SK-N-SH (cell line): ENCODE measurements around the gene EHD1.

ENCODE experiments used
- TAF1 ChIP-seq: IDR thresholded peaks from 2 replicates; pipeline ENCODE4 v1.6.1; 2012; ENCODE audit warnings: low read depth, mild to moderate bottlenecking, low read length, moderate library complexity, borderline replicate concordance
- TEAD4 ChIP-seq: IDR thresholded peaks from 2 replicates; pipeline ENCODE4 v1.4.0; 2012; ENCODE audit warnings: mild to moderate bottlenecking, borderline replicate concordance; ENCODE audit not compliant: insufficient read depth
- YY1 ChIP-seq: IDR thresholded peaks from 2 replicates; pipeline ENCODE4 v1.4.0; 2012; ENCODE audit warnings: low read depth, mild to moderate bottlenecking
- TF ChIP-seq, protein P1 (sequence below): fragments of 200-600 bp; sonication (generic); IDR thresholded peaks from 2 replicates; pipeline ENCODE4 v1.6.1; 2017; ENCODE audit warnings: antibody characterized with exemption, mild to moderate bottlenecking, moderate library complexity
- TF ChIP-seq, protein P2 (sequence below): IDR thresholded peaks from 2 replicates; pipeline ENCODE4; 2012

DNA sequence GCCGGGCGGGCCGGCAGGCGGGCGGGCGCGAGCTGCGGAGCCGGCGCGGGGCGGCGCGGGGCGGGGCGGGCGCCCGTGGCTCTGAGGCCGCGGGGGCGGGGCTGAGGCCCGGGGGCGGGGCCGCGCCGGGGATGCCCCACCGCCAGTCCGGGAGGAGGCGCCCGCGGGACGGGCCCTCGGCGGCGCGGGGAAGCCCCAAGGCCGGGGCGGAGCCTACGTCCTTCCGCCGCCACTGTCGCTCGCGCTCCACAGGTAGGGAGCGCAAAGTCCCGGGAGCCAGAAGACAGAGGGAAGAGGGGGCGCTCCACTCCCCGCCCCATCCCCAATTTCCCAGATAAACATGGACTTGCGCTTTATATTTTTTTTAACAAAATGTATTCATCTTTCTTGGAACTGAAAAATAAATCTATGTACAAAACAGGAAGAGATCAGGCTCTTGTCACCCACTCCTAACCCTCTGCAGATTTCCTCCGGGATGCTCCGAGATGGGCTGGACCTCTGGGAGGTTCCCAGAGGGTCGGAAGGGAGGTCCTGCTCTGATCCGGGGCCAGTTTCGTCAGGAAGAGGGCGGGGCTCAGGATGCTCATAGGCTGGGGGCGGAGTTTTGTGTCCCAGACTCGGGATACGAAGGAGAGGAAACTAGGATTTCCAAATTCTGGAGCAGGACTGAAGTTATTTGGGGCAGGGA lies 75.1 kb downstream of the EHD1 start, which contains the start of gene MAP4K2:
- TF ChIP-seq, protein P1, sequence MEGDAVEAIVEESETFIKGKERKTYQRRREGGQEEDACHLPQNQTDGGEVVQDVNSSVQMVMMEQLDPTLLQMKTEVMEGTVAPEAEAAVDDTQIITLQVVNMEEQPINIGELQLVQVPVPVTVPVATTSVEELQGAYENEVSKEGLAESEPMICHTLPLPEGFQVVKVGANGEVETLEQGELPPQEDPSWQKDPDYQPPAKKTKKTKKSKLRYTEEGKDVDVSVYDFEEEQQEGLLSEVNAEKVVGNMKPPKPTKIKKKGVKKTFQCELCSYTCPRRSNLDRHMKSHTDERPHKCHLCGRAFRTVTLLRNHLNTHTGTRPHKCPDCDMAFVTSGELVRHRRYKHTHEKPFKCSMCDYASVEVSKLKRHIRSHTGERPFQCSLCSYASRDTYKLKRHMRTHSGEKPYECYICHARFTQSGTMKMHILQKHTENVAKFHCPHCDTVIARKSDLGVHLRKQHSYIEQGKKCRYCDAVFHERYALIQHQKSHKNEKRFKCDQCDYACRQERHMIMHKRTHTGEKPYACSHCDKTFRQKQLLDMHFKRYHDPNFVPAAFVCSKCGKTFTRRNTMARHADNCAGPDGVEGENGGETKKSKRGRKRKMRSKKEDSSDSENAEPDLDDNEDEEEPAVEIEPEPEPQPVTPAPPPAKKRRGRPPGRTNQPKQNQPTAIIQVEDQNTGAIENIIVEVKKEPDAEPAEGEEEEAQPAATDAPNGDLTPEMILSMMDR, result peak; percentile 38
- TF ChIP-seq, protein P2, sequence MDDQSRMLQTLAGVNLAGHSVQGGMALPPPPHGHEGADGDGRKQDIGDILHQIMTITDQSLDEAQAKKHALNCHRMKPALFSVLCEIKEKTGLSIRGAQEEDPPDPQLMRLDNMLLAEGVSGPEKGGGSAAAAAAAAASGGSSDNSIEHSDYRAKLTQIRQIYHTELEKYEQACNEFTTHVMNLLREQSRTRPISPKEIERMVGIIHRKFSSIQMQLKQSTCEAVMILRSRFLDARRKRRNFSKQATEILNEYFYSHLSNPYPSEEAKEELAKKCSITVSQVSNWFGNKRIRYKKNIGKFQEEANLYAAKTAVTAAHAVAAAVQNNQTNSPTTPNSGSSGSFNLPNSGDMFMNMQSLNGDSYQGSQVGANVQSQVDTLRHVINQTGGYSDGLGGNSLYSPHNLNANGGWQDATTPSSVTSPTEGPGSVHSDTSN, result no peak
- TF ChIP-seq TAF1 (peak; percentile 7; the same call in 1 of the 2 replicates), TEAD4 (no peak), YY1 (no peak)
